Left lung (tissue), 10 donors: ENCODE data around the gene WFS1. TPM values are rescaled to one million over a fixed set of nuclear protein-coding genes. Genes with fewer than 3 reads are reported as not detected.

Experiments used
- ATAC-seq: fragments of 200-7000 bp; cut with Tn5 transposase; one replicate; pipeline ENCODE4 v1.9.1; 2020; ENCODE audit warnings: moderate library complexity
- DNase-seq, 4 donors: peaks; one replicate each; pipeline ENCODE4 v3.0.0-alpha.2; 2013 to 2020
- H3K27ac ChIP-seq, 2 donors: fragments of 200-600 bp; sonication (generic) in 1 of 2; one replicate each; pipeline versions ENCODE4 v1.5.0 to v1.8.0; 2020 to 2021
- H3K27me3 ChIP-seq, 2 donors: fragments of 200-600 bp; sonication (generic) in 1 of 2; one replicate each; pipeline versions ENCODE4 v1.5.0 to v1.8.0; 2020 to 2021
- H3K36me3 ChIP-seq, 2 donors: fragments of 200-600 bp; sonication (generic) in 1 of 2; one replicate each; pipeline versions ENCODE4 v1.5.0 to v1.8.0; 2020 to 2021
- H3K4me1 ChIP-seq, 2 donors: fragments of 200-600 bp; one replicate each; pipeline ENCODE4 v1.8.0; 2021
- H3K4me3 ChIP-seq, 2 donors: fragments of 200-600 bp; sonication (generic) in 1 of 2; one replicate each; pipeline versions ENCODE4 v1.5.0 to v1.8.0; 2020 to 2021; ENCODE audit warnings: mild to moderate bottlenecking in 1 of 2
- H3K9me3 ChIP-seq, 2 donors: fragments of 200-600 bp; sonication (generic) in 1 of 2; one replicate each; pipeline versions ENCODE4 v1.5.0 to v1.8.0; 2020 to 2021
- CTCF ChIP-seq, 2 donors: fragments of 200-600 bp; sonication (generic) in 1 of 2; IDR thresholded peaks; one replicate each; pipeline versions ENCODE4 v1.5.0 to v1.8.0; 2021; ENCODE audit warnings: antibody characterized with exemption in 2 of 2
- intact Hi-C, 2 donors: fragments of 100-400 bp; cut with DNase I; formaldehyde crosslinking; loops; one replicate each; pipeline versions ENCODE4 v1.11.2 to v1.14.2; 2022
- polyA plus RNA-seq, 6 donors: library from polyadenylated mRNA; unstranded; fragments of 120-200 nt; gene quantifications; one replicate each; pipeline ENCODE4 v1.2.1, GENCODE V29; 2013; ENCODE audit not compliant: insufficient read length in 6 of 6
- total RNA-seq, 2 donors: library from RNA; stranded (reverse); fragmentation: NEBNext Ultra II Directional; extraction: Animal tissue kit (Norgen Biotek cat#: 25700); gene quantifications; one replicate each; pipeline ENCODE4 v1.2.1, GENCODE V29; 2021
- donor health status: DM: no; HTN: yes; CAD: no.
- donor health status: DM: no; HTN: no; CAD: no.

WFS1 gene
- total and polyA plus RNA-seq, 8 donors: 33.8 to 103 (median 39.9) TPM

GRCh38 chr4:6330384-6330767 is 60.7 kb downstream of the WFS1 start:
- Histone ChIP-seq H3K9me3 (no peaks in the 10 kb centered on the region), H3K27me3 (peaks cover 0 to 63% of the 10 kb centered on the region in 2 donors), H3K36me3 (no peaks in the 10 kb centered on the region), H3K4me1 (peaks cover 0 to 3% of the 10 kb centered on the region in 2 donors), H3K4me3 (no peak overlapping the region), H3K27ac (no peak overlapping the region)
- DNase-seq: no peak
- no peak for TF ChIP-seq CTCF (IDR thresholded peaks at IDR 0.05)
- no peak for ATAC-seq
- intact Hi-C loops: loop anchor here in 1 of 2 donors (5.0 kb wide), 1 partner anchor 83 kb away; no protein-coding TSS in a partner anchor

- H3K27ac ChIP-seq: no peak overlapping the region
- no peaks in the 10 kb centered on the region for H3K36me3 ChIP-seq
- H3K4me3 ChIP-seq: no peak overlapping the region
- peaks cover 0 to 63% of the 10 kb centered on the region in 2 donors for H3K27me3 ChIP-seq
- peak; percentile 34 to 38 for TF ChIP-seq CTCF (IDR thresholded peaks at IDR 0.05)
- intact Hi-C loops: loop anchor here in 1 of 2 donors (5.0 kb wide), 1 partner anchor 84 kb away; no protein-coding TSS in a partner anchor
- no peak for ATAC-seq
- no peaks in the 10 kb centered on the region for H3K9me3 ChIP-seq
- no peak for DNase-seq
- no peaks in the 10 kb centered on the region for H3K4me1 ChIP-seq
Observed at GRCh38 chr4:6331018-6331417, 61.4 kb downstream of the WFS1 start.

- no peaks in the 10 kb centered on the region for H3K36me3 ChIP-seq
- no peak overlapping the region for H3K4me3 ChIP-seq
- DNase-seq (no peak), ATAC-seq (no peak)
- H3K27me3 ChIP-seq: peaks cover 0 to 62% of the 10 kb centered on the region in 2 donors
- H3K4me1 ChIP-seq: no peaks in the 10 kb centered on the region
- no peaks in the 10 kb centered on the region for H3K9me3 ChIP-seq
- no peak for TF ChIP-seq CTCF (IDR thresholded peaks at IDR 0.05)
- H3K27ac ChIP-seq: no peak overlapping the region
- intact Hi-C loops: loop anchor here in 1 of 2 donors (5.0 kb wide), 1 partner anchor 84 kb away; no protein-coding TSS in a partner anchor
Observed at GRCh38 chr4:6331468-6331867, 61.8 kb downstream of the WFS1 start.

- H3K27ac ChIP-seq: no peak overlapping the region
- no peaks in the 10 kb centered on the region for H3K4me1 ChIP-seq
- intact Hi-C loops: loop anchor here in 1 of 2 donors (5.0 kb wide), 1 partner anchor 85 kb away; no protein-coding TSS in a partner anchor
- no peak overlapping the region for H3K4me3 ChIP-seq
- TF ChIP-seq CTCF (IDR thresholded peaks at IDR 0.05): peak; percentile 58 to 61
- H3K9me3 ChIP-seq: no peaks in the 10 kb centered on the region
- H3K27me3 ChIP-seq: peaks cover 0 to 64% of the 10 kb centered on the region in 2 donors
- DNase-seq (no peak), ATAC-seq (peak; percentile 55)
- no peaks in the 10 kb centered on the region for H3K36me3 ChIP-seq
Observed at GRCh38 chr4:6332042-6332668, 62.5 kb downstream of the WFS1 start.

GRCh38 chr4:6332669-6333050 is 63.0 kb downstream of the WFS1 start:
- intact Hi-C loops: loop anchor here in 1 of 2 donors (5.0 kb wide), 1 partner anchor 85 kb away; no protein-coding TSS in a partner anchor
- H3K4me1 ChIP-seq: peaks cover 0 to 4% of the 10 kb centered on the region in 2 donors
- no peak overlapping the region for H3K4me3 ChIP-seq
- no peaks in the 10 kb centered on the region for H3K9me3 ChIP-seq
- ATAC-seq: no peak
- TF ChIP-seq CTCF (IDR thresholded peaks at IDR 0.05): no peak
- H3K27me3 ChIP-seq: peaks cover 0 to 66% of the 10 kb centered on the region in 2 donors
- no peaks in the 10 kb centered on the region for H3K36me3 ChIP-seq
- no peak for DNase-seq
- no peak overlapping the region for H3K27ac ChIP-seq
